ENCODE results near the gene TRIM7. TPM values are rescaled to one million over a fixed set of nuclear protein-coding genes. Genes with fewer than 3 reads are reported as not detected.
"Not testable (repeated sequence)": the region's sequence is repeated elsewhere in the genome, so short reads cannot be mapped to it uniquely, and the experiment has no call there.

Gene TRIM7
- total RNA-seq, 1 donor from 2014 or later, result not detected

DNA sequence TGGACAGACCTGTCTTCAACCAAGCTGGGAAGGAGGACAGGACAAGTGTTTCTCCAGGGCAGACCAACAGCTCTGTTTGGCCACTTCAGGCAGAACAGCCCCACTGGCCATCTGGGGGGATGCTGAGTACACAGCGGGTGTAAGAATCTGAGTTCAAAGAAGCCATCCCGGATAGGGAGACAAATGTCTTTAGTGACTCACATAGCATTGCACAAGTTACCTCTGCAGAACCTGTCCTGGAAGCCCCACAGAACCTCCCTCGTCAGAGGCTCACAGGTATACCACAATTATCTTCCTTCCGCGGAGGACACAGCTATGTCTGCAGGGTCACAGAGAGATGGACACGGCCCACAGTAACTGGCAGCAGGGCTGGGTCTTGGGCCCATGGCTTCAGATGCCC is 55.6 kb downstream of the TRIM7 start:
- TF ChIP-seq, protein P1, sequence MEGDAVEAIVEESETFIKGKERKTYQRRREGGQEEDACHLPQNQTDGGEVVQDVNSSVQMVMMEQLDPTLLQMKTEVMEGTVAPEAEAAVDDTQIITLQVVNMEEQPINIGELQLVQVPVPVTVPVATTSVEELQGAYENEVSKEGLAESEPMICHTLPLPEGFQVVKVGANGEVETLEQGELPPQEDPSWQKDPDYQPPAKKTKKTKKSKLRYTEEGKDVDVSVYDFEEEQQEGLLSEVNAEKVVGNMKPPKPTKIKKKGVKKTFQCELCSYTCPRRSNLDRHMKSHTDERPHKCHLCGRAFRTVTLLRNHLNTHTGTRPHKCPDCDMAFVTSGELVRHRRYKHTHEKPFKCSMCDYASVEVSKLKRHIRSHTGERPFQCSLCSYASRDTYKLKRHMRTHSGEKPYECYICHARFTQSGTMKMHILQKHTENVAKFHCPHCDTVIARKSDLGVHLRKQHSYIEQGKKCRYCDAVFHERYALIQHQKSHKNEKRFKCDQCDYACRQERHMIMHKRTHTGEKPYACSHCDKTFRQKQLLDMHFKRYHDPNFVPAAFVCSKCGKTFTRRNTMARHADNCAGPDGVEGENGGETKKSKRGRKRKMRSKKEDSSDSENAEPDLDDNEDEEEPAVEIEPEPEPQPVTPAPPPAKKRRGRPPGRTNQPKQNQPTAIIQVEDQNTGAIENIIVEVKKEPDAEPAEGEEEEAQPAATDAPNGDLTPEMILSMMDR (conservative IDR thresholded peaks at IDR 0.05), result no peak
- Mint-ChIP-seq H3K27ac (ENCODE audit: unreplicated experiment) (no peak overlapping the region), H3K4me1 (no peaks in the 10 kb centered on the region), H3K4me3 (no peak overlapping the region), H3K27me3 (ENCODE audit: low read depth) (peaks cover 42% of the 10 kb centered on the region), H3K9me3 (peaks cover 6% of the 10 kb centered on the region), H3K36me3 (ENCODE audit: low read depth) (no peaks in the 10 kb centered on the region)
- no peak for DNase-seq (ENCODE audit: low read depth, low spot score)

DNA sequence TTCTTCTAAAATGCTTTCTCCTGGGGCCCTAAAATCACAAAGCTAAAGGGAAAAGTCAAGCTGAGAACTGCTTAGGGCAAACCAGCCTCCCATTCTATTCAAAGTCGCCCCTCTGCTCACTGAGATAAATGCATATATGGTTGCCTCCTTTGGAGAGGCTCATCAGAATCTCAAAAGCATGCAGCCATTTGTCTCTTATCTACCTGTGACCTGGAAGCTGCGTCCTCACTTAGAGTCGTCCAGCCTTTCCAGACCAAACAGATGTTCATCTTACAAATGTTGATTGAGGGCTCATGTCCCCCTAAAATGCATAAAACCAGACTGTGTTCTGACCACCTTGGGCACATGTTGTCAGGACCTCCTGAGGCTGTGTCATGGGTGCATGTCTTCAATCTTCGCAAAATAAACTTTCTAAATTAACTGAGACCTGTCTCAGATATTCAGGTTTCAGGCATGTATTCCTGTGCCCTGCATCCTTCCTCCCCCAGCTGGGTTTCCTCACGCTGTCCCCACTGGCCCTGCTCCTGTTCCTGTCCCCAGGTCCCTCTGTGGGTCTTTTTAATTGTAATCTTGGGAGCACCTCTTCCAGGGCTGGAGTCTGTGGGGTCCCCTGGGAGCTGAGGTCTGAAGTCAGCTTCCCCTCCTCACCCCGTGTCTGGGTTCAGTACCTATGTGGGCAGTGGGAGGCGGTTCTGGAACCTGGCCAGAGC is 57.9 kb downstream of the TRIM7 start, which contains the start of gene OR2V2:
Gene OR2V2, plus strand, starts transcription at position 660 of the 710 bp plus-strand sequence. CDS start 7,357 bp downstream, outside the sequence.
- H3K27me3 Mint-ChIP-seq (ENCODE audit: low read depth), result peaks cover 53% of the 10 kb centered on the region
- not testable (repeated sequence) for H3K36me3 Mint-ChIP-seq (ENCODE audit: low read depth); H3K4me1 Mint-ChIP-seq; DNase-seq (ENCODE audit: low read depth, low spot score); H3K9me3 Mint-ChIP-seq; H3K27ac Mint-ChIP-seq (ENCODE audit: unreplicated experiment); H3K4me3 Mint-ChIP-seq

DNA sequence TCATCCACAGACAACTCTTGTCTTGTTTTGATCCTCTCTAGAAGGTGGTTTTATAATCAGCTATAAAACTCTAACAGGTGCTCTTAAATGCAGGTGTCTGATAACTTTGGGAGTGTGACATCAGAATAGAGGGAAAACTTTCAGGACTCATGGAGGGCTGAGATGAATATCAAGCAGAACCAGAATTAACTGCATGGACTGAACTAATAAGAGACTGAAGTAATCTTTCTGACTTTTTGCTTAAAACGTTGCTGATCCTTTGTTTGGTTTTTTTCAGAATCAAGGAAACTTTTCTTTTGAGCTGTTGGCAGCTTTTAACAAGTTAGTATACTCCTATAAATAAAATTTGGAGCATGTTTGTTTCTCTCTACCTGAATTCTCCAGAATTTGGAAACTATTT is 59.9 kb downstream of the TRIM7 start:
- H3K27me3 Mint-ChIP-seq (ENCODE audit: low read depth), result peaks cover 63% of the 10 kb centered on the region
- peaks cover 6% of the 10 kb centered on the region for H3K9me3 Mint-ChIP-seq
- H3K4me3 Mint-ChIP-seq, result no peak overlapping the region
- DNase-seq (ENCODE audit: low read depth, low spot score), result no peak
- TF ChIP-seq, protein P1 (conservative IDR thresholded peaks at IDR 0.05), result no peak
- H3K27ac Mint-ChIP-seq (ENCODE audit: unreplicated experiment), result no peak overlapping the region
- H3K4me1 Mint-ChIP-seq, result no peaks in the 10 kb centered on the region
- H3K36me3 Mint-ChIP-seq (ENCODE audit: low read depth), result no peaks in the 10 kb centered on the region

Small RNA genes within 50 kb of the gene (microRNA-seq; reads per million reads assigned to microRNA genes)
- gene MIR4638, result not detected

Other genes starting within 250 kb of the TRIM7 start
- gene BTNL3, start 216.3 kb downstream of the TRIM7 start, total RNA-seq, result not detected in 2 replicates
- not detected in 2 replicates for gene BTNL9, start 164.9 kb downstream of the TRIM7 start, total RNA-seq
- not detected in 2 replicates for gene OR2V1, start 74.0 kb downstream of the TRIM7 start, total RNA-seq
- gene OR2V2, start 57.6 kb downstream of the TRIM7 start, total RNA-seq, result not detected in 2 replicates
- gene TRIM41, start 18.1 kb upstream of the TRIM7 start, total RNA-seq, result 34.5 and 39.1 TPM in 2 replicates
- gene RACK1, start 38.7 kb upstream of the TRIM7 start, total RNA-seq, result 2,359 and 2,449 TPM in 2 replicates
- gene TRIM52, start 55.9 kb upstream of the TRIM7 start, total RNA-seq, result 9.0 TPM in 2 replicates
- gene OR4F3, start 162.1 kb upstream of the TRIM7 start, total RNA-seq, result not detected in 2 replicates